GM23338 (cell line): ENCODE results near the gene TRAK1. TPM values are rescaled to one million over a fixed set of nuclear protein-coding genes. Genes with fewer than 3 reads are reported as not detected.
A peak's percentile ranks its signal among the peaks of the same experiment; 100 is the strongest.

Source experiments
- ATAC-seq: fragments of 200-7000 bp; cut with Tn5 transposase; 3 replicates; pipeline ENCODE4 v1.9.1; 2020
- DNase-seq: peaks from one replicate; pipeline ENCODE4 v3.0.0-alpha.2; 2015; ENCODE audit warnings: low spot score
- H2AFZ ChIP-seq: fragments of 200-600 bp; sonication (generic); 2 replicates; pipeline ENCODE4 v1.8.0; 2016; ENCODE audit warnings: antibody characterized with exemption, mild to moderate bottlenecking, moderate library complexity
- H3F3A ChIP-seq: fragments of 200-600 bp; sonication (generic); replicated peaks from 2 replicates; pipeline ENCODE4 v1.8.0; 2017; ENCODE audit warnings: antibody characterized with exemption, mixed run types, low read depth
- H3K27ac ChIP-seq: fragments of 200-600 bp; sonication (generic); 2 replicates; pipeline ENCODE4 v1.6.1; 2016; ENCODE audit warnings: low read depth
- H3K27me3 ChIP-seq: fragments of 200-600 bp; sonication (generic); 2 replicates; pipeline ENCODE4 v1.8.0; 2016; ENCODE audit warnings: mild to moderate bottlenecking, mixed run types, moderate library complexity; ENCODE audit not compliant: insufficient read depth
- H3K36me3 ChIP-seq: fragments of 200-600 bp; sonication (generic); 2 replicates; pipeline ENCODE4 v1.8.0; 2016; ENCODE audit warnings: mild to moderate bottlenecking; ENCODE audit not compliant: insufficient read depth
- H3K4me1 ChIP-seq: fragments of 200-600 bp; sonication (generic); 2 replicates; pipeline ENCODE4 v1.8.0; 2016; ENCODE audit warnings: mild to moderate bottlenecking, moderate library complexity; ENCODE audit not compliant: insufficient read depth
- H3K4me2 ChIP-seq: fragments of 200-600 bp; sonication (generic); 2 replicates; pipeline ENCODE4 v1.7.1; 2017; ENCODE audit warnings: mixed run types
- H3K4me3 ChIP-seq: fragments of 200-600 bp; sonication (generic); 2 replicates; pipeline ENCODE4 v1.6.1; 2016; ENCODE audit warnings: mixed run types
- H3K79me2 ChIP-seq: fragments of 200-600 bp; sonication (generic); replicated peaks from 2 replicates; pipeline ENCODE4 v1.8.0; 2017; ENCODE audit warnings: mild to moderate bottlenecking; ENCODE audit not compliant: insufficient read depth
- H3K9me2 ChIP-seq: fragments of 200-600 bp; sonication (generic); 2 replicates; pipeline ENCODE4 v1.8.0; 2017; ENCODE audit not compliant: insufficient read depth
- H4K20me1 ChIP-seq: fragments of 200-600 bp; sonication (generic); replicated peaks from 2 replicates; pipeline ENCODE4 v1.8.0; 2017; ENCODE audit warnings: mild to moderate bottlenecking; ENCODE audit not compliant: insufficient read depth
- H3K27ac Mint-ChIP-seq: 2 replicates; pipeline ENCODE4 v1.8.0; 2020; ENCODE audit warnings: inconsistent platforms, mild to moderate bottlenecking, moderate library complexity, mixed read lengths
- H3K27me3 Mint-ChIP-seq: 3 replicates; pipeline ENCODE4 v1.8.0; 2022; ENCODE audit warnings: low read depth, mild to moderate bottlenecking, moderate library complexity, mixed read lengths, inconsistent platforms; ENCODE audit not compliant: insufficient read depth, poor library complexity
- H3K36me3 Mint-ChIP-seq: 3 replicates; pipeline ENCODE4 v1.8.0; 2021; ENCODE audit warnings: low read depth, mild to moderate bottlenecking, inconsistent platforms, moderate library complexity, mixed read lengths
- H3K4me1 Mint-ChIP-seq: 3 replicates; pipeline ENCODE4 v1.8.0; 2020; ENCODE audit warnings: mild to moderate bottlenecking, inconsistent platforms, mixed read lengths
- H3K4me3 Mint-ChIP-seq: 3 replicates; pipeline ENCODE4 v1.8.0; 2021; ENCODE audit warnings: moderate library complexity, mild to moderate bottlenecking, inconsistent platforms, mixed read lengths
- H3K9me3 Mint-ChIP-seq: 3 replicates; pipeline ENCODE4 v1.8.0; 2020; ENCODE audit warnings: moderate library complexity, mild to moderate bottlenecking, inconsistent platforms, mixed read lengths
- CREB1 ChIP-seq: fragments of 250-450 bp; sonication (Bioruptor Pico); IDR thresholded peaks from 2 replicates; pipeline ENCODE4 v1.5.0; 2020; ENCODE audit warnings: low read depth, mild to moderate bottlenecking, moderate library complexity
- CTCF ChIP-seq, 2 experiments: fragments of 200-600 bp in 1 of 2; sonication (generic) in 1 of 2; conservative IDR thresholded peaks; 2 replicates each; pipeline versions ENCODE4 v1.5.1 to v1.6.1; 2016 to 2017; ENCODE audit warnings: antibody characterized with exemption in 2 of 2, low read depth in 2 of 2, mild to moderate bottlenecking in 2 of 2, moderate library complexity in 1 of 2
- EZH2phosphoT487 ChIP-seq: fragments of 200-600 bp; sonication (generic); IDR thresholded peaks from one replicate; pipeline ENCODE4 v1.8.1; 2018; ENCODE audit warnings: antibody characterized with exemption; ENCODE audit not compliant: unreplicated experiment
- JUNB ChIP-seq: IDR thresholded peaks from one replicate; pipeline ENCODE4 v1.6.1; 2016; ENCODE audit warnings: antibody characterized with exemption; ENCODE audit not compliant: unreplicated experiment
- POLR2AphosphoS5 ChIP-seq: IDR thresholded peaks from 2 replicates; pipeline ENCODE4 v1.6.1; 2016; ENCODE audit warnings: antibody characterized with exemption, low read depth
- REST ChIP-seq: IDR thresholded peaks from one replicate; pipeline ENCODE4 v1.6.1; 2018; ENCODE audit warnings: antibody characterized with exemption; ENCODE audit not compliant: unreplicated experiment
- STAT1 ChIP-seq: IDR thresholded peaks from one replicate; pipeline ENCODE4 v1.6.1; 2016; ENCODE audit warnings: antibody characterized with exemption; ENCODE audit not compliant: unreplicated experiment
- ZNF114 ChIP-seq: fragments of 250-450 bp; sonication (Bioruptor Pico); IDR thresholded peaks from 2 replicates; pipeline ENCODE4 v1.5.0; 2020; ENCODE audit warnings: mild to moderate bottlenecking, moderate library complexity
- ZNF331 ChIP-seq: fragments of 250-450 bp; sonication (Bioruptor Pico); IDR thresholded peaks from 2 replicates; pipeline ENCODE4 v1.5.0; 2020; ENCODE audit warnings: low read depth, mild to moderate bottlenecking, moderate library complexity
- ZNF462 ChIP-seq: fragments of 250-450 bp; sonication (Bioruptor Pico); IDR thresholded peaks from 2 replicates; pipeline ENCODE4 v1.5.0; 2020; ENCODE audit warnings: mild to moderate bottlenecking, moderate library complexity
- polyA plus RNA-seq: library from polyadenylated mRNA; unstranded; fragments of >200 nt; fragmentation: Nextera tagmentation; extraction: Ambion mirVana; gene quantifications from 2 replicates; pipeline ENCODE4 v1.2.1, GENCODE V29; 2016
- total RNA-seq: library from RNA; depleted of rRNA; stranded (reverse); fragments of >200 nt; shearing (Covaris generic); gene quantifications from 2 replicates; pipeline ENCODE4 v1.2.3, GENCODE V29; 2014

Gene TRAK1
- total and polyA plus RNA-seq, 2 experiments from 2014 or later = 13.4 to 47.4 TPM

- TF ChIP-seq CTCF (conservative IDR thresholded peaks at IDR 0.05; ENCODE audit: low read depth in 2 of 2) (no peak), POLR2AphosphoS5 (no peak), EZH2phosphoT487 (no peak), ZNF331 (no peak), ZNF114 (CRISPR knock-in tag) (no peak), ZNF462 (CRISPR knock-in tag) (no peak), JUNB (no peak)
Observed at GRCh38 chr3:42079701-42080452, 11.3 kb upstream of the TRAK1 start (continued).

GRCh38 chr3:42080453-42080872, 10.7 kb upstream of the TRAK1 start:
- peaks cover 18% of the 10 kb centered on the region for H3K36me3 Mint-ChIP-seq
- no peaks in the 10 kb centered on the region for H4K20me1 ChIP-seq
- H3K4me1 ChIP-seq = peaks cover 10% of the 10 kb centered on the region
- H3K9me2 ChIP-seq = no peaks in the 10 kb centered on the region
- H2AFZ ChIP-seq = no peak overlapping the region
- H3K79me2 ChIP-seq = peaks cover 76% of the 10 kb centered on the region
- H3K27ac ChIP-seq = peak overlapping the region; percentile 24; the same call in 1 of the 2 replicates
- peaks cover 3% of the 10 kb centered on the region for H3K27me3 Mint-ChIP-seq
- H3K4me1 Mint-ChIP-seq = peaks cover 13% of the 10 kb centered on the region
- ATAC-seq = peak; percentile 52
- no peak overlapping the region for H3K4me3 Mint-ChIP-seq
- no peaks in the 10 kb centered on the region for H3K27me3 ChIP-seq
- H3K27ac Mint-ChIP-seq = no peak overlapping the region
- peaks cover 19% of the 10 kb centered on the region for H3K9me3 Mint-ChIP-seq
- H3K36me3 ChIP-seq = no peaks in the 10 kb centered on the region
- H3K4me3 ChIP-seq = no peak overlapping the region
- H3F3A ChIP-seq = no peaks in the 10 kb centered on the region
- H3K4me2 ChIP-seq = no peak overlapping the region
- no peak for DNase-seq
- TF ChIP-seq REST (no peak), STAT1 (no peak), CTCF (conservative IDR thresholded peaks at IDR 0.05; ENCODE audit: low read depth in 2 of 2) (no peak), ZNF114 (CRISPR knock-in tag) (no peak), POLR2AphosphoS5 (no peak), EZH2phosphoT487 (no peak), JUNB (no peak), CREB1 (CRISPR knock-in tag) (no peak)
